DND-41 (cell line): ENCODE measurements around the gene ZDHHC17.

ENCODE experiments used
- CTCF ChIP-seq: IDR thresholded peaks from 2 replicates; pipeline ENCODE4 v1.5.1; 2012; ENCODE audit warnings: borderline replicate concordance, low read length, moderate library complexity, mild to moderate bottlenecking; ENCODE audit not compliant: poor library complexity, severe bottlenecking; ENCODE audit errors: extremely low read depth
- EZH2 ChIP-seq: IDR thresholded peaks from 3 replicates; pipeline ENCODE4 v1.6.1; 2012; ENCODE audit warnings: borderline replicate concordance, low read depth, mild to moderate bottlenecking, moderate library complexity, low read length, inconsistent platforms; ENCODE audit not compliant: severe bottlenecking

- TF ChIP-seq CTCF (no peak), EZH2 (no peak)
Observed at GRCh38 chr12:76882367-76882766, 118.5 kb downstream of the ZDHHC17 start.
